K562 (cell line): ENCODE measurements around the gene ACTRT3. TPM values are rescaled to one million over a fixed set of nuclear protein-coding genes. Genes with fewer than 3 reads are reported as not detected.

Experiments
- ATAC-seq: fragments of 200-7000 bp; cut with Tn5 transposase; 3 replicates; pipeline ENCODE4 v1.9.1; 2020; ENCODE audit warnings: moderate library complexity
- BruUV-seq: library from RNA; stranded (reverse); fragments of 400-500 nt; replicated peaks from 2 replicates; lab custom pipeline; 2021; lab: Mats Ljungman, UMichigan
- CTCF ChIA-PET: fragments of 300-600 bp; formaldehyde crosslinking; extraction: SDS; loops from one replicate; lab custom pipeline; 2021; ENCODE audit warnings: low intra/inter-chr PET ratio; lab: Yijun Ruan, JAX
- POLR2A ChIA-PET: fragments of 300-600, 350-650 bp; sonication (Branson Sonifier 250); formaldehyde crosslinking; extraction: SDS; loops from one replicate; lab custom pipeline; 2021; ENCODE audit warnings: antibody characterized with exemption, inconsistent platforms; lab: Yijun Ruan, JAX
- DNase-seq, 4 experiments: peaks; one replicate each; pipeline versions ENCODE4 v3.0.0 to v3.0.0-alpha.2; 2011 to 2018; ENCODE audit warnings: low spot score in 3 of 4, mixed read lengths in 3 of 4; ENCODE audit errors: extremely low read depth in 1 of 4
- FAIRE-seq: peaks from 2 replicates; lab custom pipeline; 2011; peaks lifted over from hg19 to GRCh38; lab: Jason Lieb, UNC
- H2AFZ ChIP-seq: 2 replicates; pipeline ENCODE4 v1.6.0; 2011; ENCODE audit warnings: low read depth, low read length, control low read depth, inconsistent platforms
- H3K27ac ChIP-seq: fragments of 200-600 bp; 3 replicates; pipeline ENCODE4 v1.8.0; 2011; ENCODE audit warnings: low read depth, mild to moderate bottlenecking, control low read depth, inconsistent platforms, low read length, moderate library complexity, mixed read lengths; ENCODE audit errors: extremely low read depth
- H3K27me3 ChIP-seq, 2 experiments: fragments of 300-600 bp in 1 of 2; 2 replicates in 1 of 2; 3 replicates in 1 of 2; pipeline versions ENCODE4 v1.6.0 to v1.8.0; 2011; ENCODE audit warnings: inconsistent platforms in 2 of 2, low read length in 2 of 2, mild to moderate bottlenecking in 1 of 2, mixed read lengths in 1 of 2, moderate library complexity in 1 of 2; ENCODE audit not compliant: control insufficient read depth in 2 of 2, insufficient read depth in 2 of 2
- H3K36me3 ChIP-seq: fragments of 300-600 bp; 3 replicates; pipeline ENCODE4 v1.8.0; 2011; ENCODE audit warnings: mild to moderate bottlenecking, low read length, inconsistent platforms; ENCODE audit not compliant: control insufficient read depth, insufficient read depth
- H3K4me1 ChIP-seq, 2 experiments: fragments of 200-600 bp in 1 of 2; replicated peaks in 1 of 2; 2 replicates in 1 of 2; 3 replicates in 1 of 2; pipeline versions ENCODE4 v1.5.1 to v1.8.0; 2011; ENCODE audit warnings: inconsistent platforms in 2 of 2, low read length in 2 of 2, mild to moderate bottlenecking in 1 of 2, mixed read lengths in 1 of 2, moderate library complexity in 1 of 2; ENCODE audit not compliant: control insufficient read depth in 2 of 2, insufficient read depth in 2 of 2
- H3K4me2 ChIP-seq: 2 replicates; pipeline ENCODE4 v1.6.1; 2011; ENCODE audit warnings: low read length, control low read depth, inconsistent platforms, mixed read lengths; ENCODE audit not compliant: insufficient read depth
- H3K4me3 ChIP-seq: fragments of 200-600 bp; sonication (generic), shearing (Covaris generic); 2 replicates; pipeline ENCODE4 v1.5.1; 2016; ENCODE audit warnings: control low read depth, inconsistent platforms
- H3K79me2 ChIP-seq: fragments of 200-600 bp; 3 replicates; pipeline ENCODE4 v1.8.0; 2011; ENCODE audit warnings: low read length, inconsistent platforms; ENCODE audit not compliant: control insufficient read depth, insufficient read depth
- H3K9ac ChIP-seq, 2 experiments: 2 replicates each; pipeline versions ENCODE4 v1.6.0 to v1.6.1; 2011; ENCODE audit warnings: low read depth in 2 of 2, low read length in 2 of 2, control low read depth in 1 of 2, inconsistent platforms in 1 of 2, mild to moderate bottlenecking in 1 of 2, mixed read lengths in 1 of 2; ENCODE audit not compliant: insufficient read depth in 1 of 2
- H3K9me1 ChIP-seq: one replicate; pipeline ENCODE4 v1.6.0; 2011; ENCODE audit warnings: inconsistent platforms, mild to moderate bottlenecking, low read length, moderate library complexity; ENCODE audit not compliant: control insufficient read depth, insufficient read depth
- H3K9me3 ChIP-seq: replicated peaks from 2 replicates; pipeline ENCODE4 v1.5.1; 2011; ENCODE audit warnings: low read depth, low read length, inconsistent platforms; ENCODE audit not compliant: control insufficient read depth, insufficient read depth
- H4K20me1 ChIP-seq: replicated peaks from 2 replicates; pipeline ENCODE4 v1.6.1; 2011; ENCODE audit warnings: low read length, inconsistent platforms, mixed read lengths; ENCODE audit not compliant: control insufficient read depth, insufficient read depth
- CREB3 ChIP-seq: fragments of 450-650 bp; conservative IDR thresholded peaks from 2 replicates; pipeline ENCODE4 v1.6.1; 2016; ENCODE audit warnings: missing genetic modification characterization, low read depth, mild to moderate bottlenecking, missing compliant biosample characterization, moderate library complexity
- RBM34 ChIP-seq: fragments of 200-400 bp; formaldehyde crosslinking; IDR thresholded peaks from 2 replicates; pipeline ENCODE4 v1.6.1; 2018; ENCODE audit warnings: low read length, borderline replicate concordance; ENCODE audit not compliant: insufficient read depth
- ZNF740 ChIP-seq, 3 experiments: fragments of 200-800 bp in 1 of 3; sonication (Bioruptor generic) in 1 of 3; sonication (generic) in 1 of 3; formaldehyde crosslinking in 1 of 3; IDR thresholded peaks; 2 replicates each; pipeline versions ENCODE4 v1.6.1 to v1.8.0; 2016 to 2022; ENCODE audit warnings: mild to moderate bottlenecking in 2 of 3, missing compliant biosample characterization in 2 of 3, missing genetic modification characterization in 2 of 3, missing genetic modification reagents in 1 of 3
- whole genome bisulfite sequencing: fragments of 100-300 bp; shearing (Covaris generic); methylation state at CpG from one replicate; pipeline ENCODE4 v1.1.6; 2016; ENCODE audit warnings: low coverage, mixed read lengths; ENCODE audit not compliant: insufficient coverage; ENCODE audit errors: missing lambda C conversion rate; 5-methylcytosine and 5-hydroxymethylcytosine counted together
- in situ Hi-C: fragments of 300-500 bp; cut with MboI; formaldehyde crosslinking; loops from 4 replicates; pipeline ENCODE4 v1.15.0; 2018; ENCODE audit warnings: inconsistent platforms, mixed read lengths
- intact Hi-C: fragments of 100-400 bp; cut with micrococcal nuclease; formaldehyde crosslinking; loops from 2 replicates; pipeline ENCODE4 v1.14.2; 2022
- polyA plus RNA-seq, 8 experiments: library from polyadenylated mRNA; depleted of rRNA in 4 of 8; stranded (reverse) in 5 of 8; unstranded in 3 of 8; fragments of >200 nt; fragmentation: Nextera tagmentation in 2 of 8; fragmentation: Illumina TruSeq in 1 of 8; extraction: Ambion mirVana in 2 of 8; extraction: Trizol in 1 of 8; gene quantifications; 2 replicates each; pipeline versions ENCODE4 v1.2.1 to v1.2.3, GENCODE V29; 2011 to 2014; ENCODE audit warnings: inconsistent platforms in 1 of 8, missing spikeins in 1 of 8
- total RNA-seq, 7 experiments: library from RNA; depleted of rRNA in 6 of 7; stranded (reverse); fragments of >200 nt in 6 of 7; fragmentation: Illumina TruSeq in 2 of 7; extraction: Trizol in 2 of 7; gene quantifications; 2 replicates each; pipeline versions ENCODE4 v1.2.1 to v1.2.3, GENCODE V29; 2011 to 2021; ENCODE audit warnings: low replicate concordance in 1 of 7

The ACTRT3 gene
- total and polyA plus RNA-seq, 9 of the 15 experiments (the other 6 are each of a cell fraction or from before 2014, with no cell fraction given): 0.06 to 0.11 (median 0.07) TPM; not detected in 5

- Histone ChIP-seq H3K27ac (peak overlapping the region; percentile 98), H2AFZ (peak overlapping the region; percentile 97; the same call in 1 of the 2 replicates), H3K36me3 (peaks cover 50% of the 10 kb centered on the region), H3K9ac (peak overlapping the region; percentile 96 to 100; a peak in 3 of 4 replicates), H3K4me1 (peaks cover 10 to 13% of the 10 kb centered on the region in 2 experiments; a peak in 3 of 5 replicates), H4K20me1 (no peaks in the 10 kb centered on the region), H3K9me1 (no peaks in the 10 kb centered on the region), H3K4me3 (peak overlapping the region; percentile 89), H3K9me3 (peaks cover 4% of the 10 kb centered on the region; the same call in 1 of the 2 replicates), H3K27me3 (no peaks in the 10 kb centered on the region), H3K79me2 (peaks cover 53% of the 10 kb centered on the region), H3K4me2 (peak overlapping the region; percentile 98)
- ChIA-PET POLR2A (interaction anchor here (1.0 to 2.4 kb wide), 4 partner anchors 10 to 633 kb away, joined by 4 to 16 read pairs (median 4); partner anchors contain the start of gene TERC), CTCF (no interaction called here)
- no TSS peak for BruUV-seq
- DNase-seq (no peak), ATAC-seq (no peak), FAIRE-seq (no peak)
- intact Hi-C loops (no loop called here), in situ Hi-C loops (no loop called here)
- 21% methylated on average over 5 of the region's 5 CpGs for WGBS
- no peak for TF ChIP-seq CREB3 (tag)
- no peak for TF ChIP-seq ZNF740 (CRISPR knock-in tag; IDR thresholded peaks at IDR 0.05)
- TF ChIP-seq ZNF740 (tag; IDR thresholded peaks at IDR 0.05): no peak
- 0 out of 2 replicates have a peak, but pooled peaks have one; percentile 57 for TF ChIP-seq RBM34
These were observed 4.8 kb upstream of the ACTRT3 start for GRCh38 chr3:169774186-169774585.
